Liver (tissue), 3 donors: ENCODE results near the gene TMEM125.

Source experiments
- CTCF ChIP-seq: fragments of 150-350 bp; IDR thresholded peaks from 2 replicates; pipeline ENCODE4 v1.5.1; 2017; ENCODE audit warnings: improper control_type of control experiment, low read depth, low read length; ENCODE audit not compliant: missing input control
- FOXA1 ChIP-seq: IDR thresholded peaks from 2 replicates; pipeline ENCODE4 v1.6.1; 2016; ENCODE audit warnings: antibody characterized with exemption
- GABPA ChIP-seq, 2 donors: IDR thresholded peaks in 1 of 2; conservative IDR thresholded peaks in 1 of 2; 2 replicates each; pipeline ENCODE4 v1.6.1; 2016; ENCODE audit warnings: antibody characterized with exemption in 2 of 2, mild to moderate bottlenecking in 1 of 2, moderate library complexity in 1 of 2
- HNF4A ChIP-seq, 2 donors: conservative IDR thresholded peaks; 2 replicates each; pipeline ENCODE4 v1.6.1; 2016; ENCODE audit warnings: antibody characterized with exemption in 2 of 2, mild to moderate bottlenecking in 2 of 2
- HNF4G ChIP-seq: IDR thresholded peaks from 2 replicates; pipeline ENCODE4 v1.6.1; 2016; ENCODE audit warnings: antibody characterized with exemption
- JUND ChIP-seq, 2 donors: IDR thresholded peaks; 2 replicates each; pipeline ENCODE4 v1.6.1; 2016; ENCODE audit warnings: antibody characterized with exemption in 2 of 2
- MAX ChIP-seq: IDR thresholded peaks from 2 replicates; pipeline ENCODE4 v1.6.1; 2016; ENCODE audit warnings: antibody characterized with exemption
- RAD21 ChIP-seq, 2 donors: IDR thresholded peaks; 2 replicates each; pipeline ENCODE4 v1.6.1; 2016; ENCODE audit warnings: antibody characterized with exemption in 2 of 2, mild to moderate bottlenecking in 2 of 2
- REST ChIP-seq: IDR thresholded peaks from 2 replicates; pipeline ENCODE4 v1.6.1; 2016; ENCODE audit warnings: antibody characterized with exemption, mild to moderate bottlenecking
- RXRA ChIP-seq, 2 donors: IDR thresholded peaks; 2 replicates each; pipeline ENCODE4 v1.6.1; 2017 to 2018; ENCODE audit warnings: antibody characterized with exemption in 2 of 2, mild to moderate bottlenecking in 1 of 2
- SP1 ChIP-seq: IDR thresholded peaks from 2 replicates; pipeline ENCODE4 v1.6.1; 2018; ENCODE audit warnings: antibody characterized with exemption, mild to moderate bottlenecking
- TAF1 ChIP-seq: conservative IDR thresholded peaks from 2 replicates; pipeline ENCODE4 v1.6.1; 2016; ENCODE audit warnings: antibody characterized with exemption, mild to moderate bottlenecking
- ZBTB33 ChIP-seq: IDR thresholded peaks from 2 replicates; pipeline ENCODE4 v1.6.1; 2016; ENCODE audit warnings: antibody characterized with exemption
- donor health status: healthy.
- donor health status: healthy.

- TF ChIP-seq REST (no peak), CTCF (no peak), ZBTB33 (no peak), TAF1 (no peak), RAD21 (IDR thresholded peaks at IDR 0.05) (no peak), SP1 (peak; percentile 21), RXRA (IDR thresholded peaks at IDR 0.05) (no peak), GABPA (IDR thresholded peaks at IDR 0.05 in 1 of 2, conservative IDR thresholded peaks at IDR 0.05 in 1 of 2) (no peak), MAX (no peak), JUND (IDR thresholded peaks at IDR 0.05) (no peak), FOXA1 (no peak), HNF4G (no peak), HNF4A (conservative IDR thresholded peaks at IDR 0.05) (no peak)
These were observed 10.9 kb downstream of the TMEM125 start for GRCh38 chr1:43280692-43281091.
